ENCODE data around the gene ADGRE1.

GRCh38 chr19:6906559-6907060 is 19.2 kb downstream of the ADGRE1 start:
- TF ChIP-seq TSHZ2 (CRISPR knock-in tag; IDR thresholded peaks at IDR 0.05) (no peak), ZFP30 (CRISPR knock-in tag; IDR thresholded peaks at IDR 0.05) (no peak), SNAI2 (CRISPR knock-in tag; IDR thresholded peaks at IDR 0.05) (no peak), BACH2 (CRISPR knock-in tag; IDR thresholded peaks at IDR 0.05; ENCODE audit: borderline replicate concordance) (no peak), ZC3H10 (CRISPR knock-in tag; IDR thresholded peaks at IDR 0.05) (no peak), RARB (CRISPR knock-in tag; IDR thresholded peaks at IDR 0.05) (no peak), ZNF8 (CRISPR knock-in tag; IDR thresholded peaks at IDR 0.05) (no peak), OSR1 (CRISPR knock-in tag; IDR thresholded peaks at IDR 0.05) (no peak), POU6F1 (CRISPR knock-in tag; IDR thresholded peaks at IDR 0.05; ENCODE audit: borderline replicate concordance, low read depth) (no peak), PATZ1 (CRISPR knock-in tag; IDR thresholded peaks at IDR 0.05; ENCODE audit: borderline replicate concordance) (no peak), ARNTL (CRISPR knock-in tag; IDR thresholded peaks at IDR 0.05; ENCODE audit: borderline replicate concordance, low read depth) (no peak), ZFP3 (CRISPR knock-in tag; IDR thresholded peaks at IDR 0.05) (no peak), TCF4 (CRISPR knock-in tag; IDR thresholded peaks at IDR 0.05; ENCODE audit: borderline replicate concordance) (no peak), TOX (CRISPR knock-in tag; IDR thresholded peaks at IDR 0.05; ENCODE audit: borderline replicate concordance) (no peak)

Measured in SK-N-SH treated with all-trans-retinoic acid at 6 μM for 48 hours (cell line).